GM12878 (cell line): ENCODE data around the gene TMEM196.

ENCODE experiments used
- CTCF ChIP-seq, 3 experiments: IDR thresholded peaks in 2 of 3; conservative IDR thresholded peaks in 1 of 3; 2 replicates each; pipeline ENCODE4 v1.5.1; 2011; ENCODE audit warnings: low read depth in 3 of 3, low read length in 3 of 3, mild to moderate bottlenecking in 3 of 3, control low read depth in 2 of 3, moderate library complexity in 2 of 3, inconsistent platforms in 1 of 3, mixed read lengths in 1 of 3; ENCODE audit not compliant: control insufficient read depth in 2 of 3, insufficient read depth in 1 of 3; ENCODE audit errors: extremely low read depth in 1 of 3
- GATAD2B ChIP-seq: fragments of 450-650 bp; conservative IDR thresholded peaks from 2 replicates; pipeline ENCODE4 v1.6.1; 2017; ENCODE audit warnings: low read depth, mild to moderate bottlenecking, moderate library complexity

DNA sequence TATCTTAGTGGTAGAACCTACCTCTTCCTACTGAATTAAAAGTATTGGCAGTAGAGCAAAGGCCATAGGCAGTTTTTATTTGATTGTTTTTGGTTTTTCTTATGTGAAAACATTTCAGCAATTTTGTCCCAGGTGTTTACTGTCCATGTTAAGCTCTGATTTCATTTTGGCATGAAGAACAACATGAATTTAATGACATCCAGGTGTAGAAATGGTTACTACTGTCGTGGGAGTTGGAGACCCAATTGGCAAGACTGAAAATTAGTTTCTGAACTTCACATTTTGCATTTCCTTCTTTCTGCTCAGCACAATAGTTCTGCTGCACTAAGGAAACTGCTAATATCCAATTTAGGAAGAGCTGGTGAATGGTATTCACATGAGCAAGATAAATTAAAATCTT, 38.0 kb upstream of the TMEM196 start:
- no peak for TF ChIP-seq CTCF (IDR thresholded peaks at IDR 0.05 in 2 of 3, conservative IDR thresholded peaks at IDR 0.05 in 1 of 3; ENCODE audit: control insufficient read depth in 2 of 3, extremely low read depth in 1 of 3, insufficient read depth in 1 of 3, low read depth in 3 of 3, low read length in 3 of 3)
- no peak for TF ChIP-seq GATAD2B
